Measurements from ENCODE around the gene SCN7A.

- TF ChIP-seq TAF1 (conservative IDR thresholded peaks at IDR 0.05) (no peak), MAX (IDR thresholded peaks at IDR 0.05) (no peak), EGR1 (IDR thresholded peaks at IDR 0.05; ENCODE audit: low read depth in 2 of 2) (no peak), REST (IDR thresholded peaks at IDR 0.05) (no peak)
- TF ChIP-seq, protein P1, sequence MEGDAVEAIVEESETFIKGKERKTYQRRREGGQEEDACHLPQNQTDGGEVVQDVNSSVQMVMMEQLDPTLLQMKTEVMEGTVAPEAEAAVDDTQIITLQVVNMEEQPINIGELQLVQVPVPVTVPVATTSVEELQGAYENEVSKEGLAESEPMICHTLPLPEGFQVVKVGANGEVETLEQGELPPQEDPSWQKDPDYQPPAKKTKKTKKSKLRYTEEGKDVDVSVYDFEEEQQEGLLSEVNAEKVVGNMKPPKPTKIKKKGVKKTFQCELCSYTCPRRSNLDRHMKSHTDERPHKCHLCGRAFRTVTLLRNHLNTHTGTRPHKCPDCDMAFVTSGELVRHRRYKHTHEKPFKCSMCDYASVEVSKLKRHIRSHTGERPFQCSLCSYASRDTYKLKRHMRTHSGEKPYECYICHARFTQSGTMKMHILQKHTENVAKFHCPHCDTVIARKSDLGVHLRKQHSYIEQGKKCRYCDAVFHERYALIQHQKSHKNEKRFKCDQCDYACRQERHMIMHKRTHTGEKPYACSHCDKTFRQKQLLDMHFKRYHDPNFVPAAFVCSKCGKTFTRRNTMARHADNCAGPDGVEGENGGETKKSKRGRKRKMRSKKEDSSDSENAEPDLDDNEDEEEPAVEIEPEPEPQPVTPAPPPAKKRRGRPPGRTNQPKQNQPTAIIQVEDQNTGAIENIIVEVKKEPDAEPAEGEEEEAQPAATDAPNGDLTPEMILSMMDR (IDR thresholded peaks at IDR 0.05; ENCODE audit: low read depth, low read length, missing input control): no peak
- TF ChIP-seq, protein P2, sequence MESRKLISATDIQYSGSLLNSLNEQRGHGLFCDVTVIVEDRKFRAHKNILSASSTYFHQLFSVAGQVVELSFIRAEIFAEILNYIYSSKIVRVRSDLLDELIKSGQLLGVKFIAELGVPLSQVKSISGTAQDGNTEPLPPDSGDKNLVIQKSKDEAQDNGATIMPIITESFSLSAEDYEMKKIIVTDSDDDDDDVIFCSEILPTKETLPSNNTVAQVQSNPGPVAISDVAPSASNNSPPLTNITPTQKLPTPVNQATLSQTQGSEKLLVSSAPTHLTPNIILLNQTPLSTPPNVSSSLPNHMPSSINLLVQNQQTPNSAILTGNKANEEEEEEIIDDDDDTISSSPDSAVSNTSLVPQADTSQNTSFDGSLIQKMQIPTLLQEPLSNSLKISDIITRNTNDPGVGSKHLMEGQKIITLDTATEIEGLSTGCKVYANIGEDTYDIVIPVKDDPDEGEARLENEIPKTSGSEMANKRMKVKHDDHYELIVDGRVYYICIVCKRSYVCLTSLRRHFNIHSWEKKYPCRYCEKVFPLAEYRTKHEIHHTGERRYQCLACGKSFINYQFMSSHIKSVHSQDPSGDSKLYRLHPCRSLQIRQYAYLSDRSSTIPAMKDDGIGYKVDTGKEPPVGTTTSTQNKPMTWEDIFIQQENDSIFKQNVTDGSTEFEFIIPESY (IDR thresholded peaks at IDR 0.05): no peak
Observed at GRCh38 chr2:166357068-166357949, 136.7 kb downstream of the SCN7A start.
